Coronary artery (tissue), 2 donors: ENCODE measurements around the gene AQP12B.

Experiments used
- DNase-seq: peaks from one replicate; pipeline ENCODE4 v3.0.0-alpha.2; 2017; ENCODE audit warnings: low spot score
- H3K27ac ChIP-seq, 2 donors: fragments of 200-600 bp; sonication (generic); one replicate each; pipeline ENCODE4 v1.5.1; 2016 to 2019
- H3K4me3 ChIP-seq: fragments of 200-600 bp; sonication (generic); 2 replicates; pipeline ENCODE4 v1.5.1; 2016; ENCODE audit warnings: mild to moderate bottlenecking, moderate library complexity
- CTCF ChIP-seq: fragments of 200-600 bp; sonication (generic); IDR thresholded peaks from one replicate; pipeline ENCODE4 v1.5.1; 2019; ENCODE audit warnings: antibody characterized with exemption

AQP12B gene

GRCh38 chr2:240637901-240638345 is 44.8 kb downstream of the AQP12B start:
- no peak overlapping the region for H3K27ac ChIP-seq
- no peak overlapping the region for H3K4me3 ChIP-seq
- TF ChIP-seq CTCF, result no peak
- no peak for DNase-seq

- peak; percentile 70 for DNase-seq
- TF ChIP-seq CTCF, result no peak
- Histone ChIP-seq H3K27ac (no peak overlapping the region), H3K4me3 (no peak overlapping the region)
Observed at GRCh38 chr2:240637116-240637900, 45.4 kb downstream of the AQP12B start.

GRCh38 chr2:240636563-240637115 is 46.0 kb downstream of the AQP12B start:
- Histone ChIP-seq H3K27ac (no peak overlapping the region), H3K4me3 (no peak overlapping the region)
- peak; percentile 61 for DNase-seq
- TF ChIP-seq CTCF, result no peak

GRCh38 chr2:240635998-240636547 is 46.6 kb downstream of the AQP12B start:
- no peak overlapping the region for H3K4me3 ChIP-seq
- no peak for DNase-seq
- no peak for TF ChIP-seq CTCF
- no peak overlapping the region for H3K27ac ChIP-seq

- Histone ChIP-seq H3K4me3 (no peak overlapping the region), H3K27ac (no peak overlapping the region)
- DNase-seq, result peak; percentile 57
- no peak for TF ChIP-seq CTCF
Observed at GRCh38 chr2:240635121-240635997, 47.3 kb downstream of the AQP12B start.

GRCh38 chr2:240632306-240632721 is 50.4 kb downstream of the AQP12B start:
- no peak for TF ChIP-seq CTCF
- H3K27ac ChIP-seq, result no peak overlapping the region
- DNase-seq, result peak; percentile 70
- no peak overlapping the region for H3K4me3 ChIP-seq
